PC-3 (cell line): ENCODE results near the gene TTF2. TPM values are rescaled to one million over a fixed set of nuclear protein-coding genes. Genes with fewer than 3 reads are reported as not detected.

Experiments
- ATAC-seq: fragments of 200-7000 bp; cut with Tn5 transposase; 2 replicates; pipeline ENCODE4 v1.9.1; 2020; ENCODE audit warnings: mild to moderate bottlenecking, moderate library complexity
- BruUV-seq: library from RNA; stranded (reverse); fragments of 400-500 nt; replicated peaks from 2 replicates; lab custom pipeline; 2021; lab: Mats Ljungman, UMichigan
- CTCF ChIA-PET: fragments of 300-600 bp; sonication (Branson Sonifier 250); formaldehyde crosslinking; loops from one replicate; lab custom pipeline; 2022; ENCODE audit warnings: antibody characterized with exemption; lab: Charles Lee
- POLR2A ChIA-PET: fragments of 300-600 bp; sonication (Branson Sonifier 250); formaldehyde crosslinking; loops from one replicate; lab custom pipeline; 2022; ENCODE audit warnings: antibody characterized with exemption; ENCODE audit not compliant: unreplicated experiment; lab: Charles Lee
- DNase-seq: peaks from one replicate; pipeline ENCODE4 v3.0.0-alpha.2; 2015
- H2AFZ ChIP-seq: fragments of 300-600 bp; sonication (generic); 2 replicates; pipeline ENCODE4 v1.6.0; 2016; ENCODE audit warnings: antibody characterized with exemption, low read length
- H3F3A ChIP-seq: fragments of 300-600 bp; sonication (generic); one replicate; pipeline ENCODE4 v1.6.0; 2017; ENCODE audit warnings: antibody characterized with exemption, low read length, control low read depth, mild to moderate bottlenecking; ENCODE audit not compliant: unreplicated experiment
- H3K27ac ChIP-seq: fragments of 300-600 bp; sonication (generic); 2 replicates; pipeline ENCODE4 v1.5.1; 2016; ENCODE audit warnings: mild to moderate bottlenecking, low read length
- H3K27me3 ChIP-seq: fragments of 300-600 bp; sonication (generic); 2 replicates; pipeline ENCODE4 v1.6.1; 2016; ENCODE audit warnings: low read length, mixed read lengths
- H3K36me3 ChIP-seq: fragments of 300-600 bp; sonication (generic); 2 replicates; pipeline ENCODE4 v1.6.1; 2016; ENCODE audit warnings: low read depth, mixed run types, low read length, mixed read lengths
- H3K4me1 ChIP-seq: fragments of 300-600 bp; sonication (generic); 2 replicates; pipeline ENCODE4 v1.5.1; 2016; ENCODE audit warnings: low read length; ENCODE audit not compliant: insufficient read depth
- H3K4me2 ChIP-seq: fragments of 300-600 bp; sonication (generic); 2 replicates; pipeline ENCODE4 v1.6.0; 2016; ENCODE audit warnings: low read length
- H3K4me3 ChIP-seq: fragments of 300-600 bp; sonication (generic); 2 replicates; pipeline ENCODE4 v1.5.1; 2016; ENCODE audit warnings: mild to moderate bottlenecking, low read length, mixed read lengths
- H3K79me2 ChIP-seq: fragments of 300-600 bp; sonication (generic); 2 replicates; pipeline ENCODE4 v1.6.1; 2017; ENCODE audit warnings: low read length, mixed read lengths
- H3K9ac ChIP-seq: fragments of 300-600 bp; sonication (generic); 2 replicates; pipeline ENCODE4 v1.6.0; 2016; ENCODE audit warnings: mild to moderate bottlenecking, low read length
- H3K9me2 ChIP-seq: fragments of 300-600 bp; sonication (generic); replicated peaks from 2 replicates; pipeline ENCODE4 v1.6.1; 2016; ENCODE audit warnings: mixed run types, low read length, mixed read lengths
- H3K9me3 ChIP-seq: fragments of 300-600 bp; sonication (generic); 2 replicates; pipeline ENCODE4 v1.6.1; 2016; ENCODE audit warnings: low read length, mixed read lengths
- H4K20me1 ChIP-seq: fragments of 300-600 bp; sonication (generic); 2 replicates; pipeline ENCODE4 v1.6.1; 2016; ENCODE audit warnings: low read length, mixed read lengths
- CTCF ChIP-seq: fragments of 300-600 bp; sonication (generic); conservative IDR thresholded peaks from 2 replicates; pipeline ENCODE4 v1.5.1; 2017; ENCODE audit warnings: antibody characterized with exemption, low read depth, mild to moderate bottlenecking, low read length
- EZH2 ChIP-seq: fragments of 300-600 bp; sonication (generic); IDR thresholded peaks from one replicate; pipeline ENCODE4 v1.6.1; 2017; ENCODE audit warnings: antibody characterized with exemption, mild to moderate bottlenecking, low read length; ENCODE audit not compliant: unreplicated experiment
- EZH2phosphoT487 ChIP-seq: fragments of 300-600 bp; sonication (generic); IDR thresholded peaks from 2 replicates; pipeline ENCODE4 v1.6.1; 2018; ENCODE audit warnings: mild to moderate bottlenecking, antibody characterized with exemption, low read length, borderline replicate concordance
- intact Hi-C: fragments of 100-400 bp; cut with micrococcal nuclease; formaldehyde crosslinking; loops from 2 replicates; pipeline ENCODE4 v1.9.0; 2023
- total RNA-seq: library from RNA; depleted of rRNA; stranded (reverse); fragments of >200 nt; gene quantifications from 2 replicates; pipeline ENCODE4 v1.2.3, GENCODE V29; 2014

TTF2 gene
- total RNA-seq, 1 experiment from 2014 or later = 25.1 TPM

GRCh38 chr1:117113199-117113598 is 53.1 kb downstream of the TTF2 start:
- Histone ChIP-seq H3K4me3 (no peak overlapping the region), H3F3A (no peaks in the 10 kb centered on the region), H3K9ac (no peak overlapping the region), H4K20me1 (0 out of 2 replicates have a peak, but pooled peaks cover 4% of the 10 kb centered on the region), H3K9me2 (no peaks in the 10 kb centered on the region), H3K4me2 (no peak overlapping the region), H3K27me3 (no peaks in the 10 kb centered on the region), H2AFZ (no peak overlapping the region), H3K9me3 (no peaks in the 10 kb centered on the region), H3K79me2 (no peaks in the 10 kb centered on the region), H3K27ac (no peak overlapping the region), H3K36me3 (peaks cover 4% of the 10 kb centered on the region; the same call in 1 of the 2 replicates), H3K4me1 (peaks cover 21% of the 10 kb centered on the region)
- no peak for DNase-seq
- POLR2A ChIA-PET = no interaction called here
- intact Hi-C loops = no loop called here
- CTCF ChIA-PET = no interaction called here
- no TSS peak for BruUV-seq
- TF ChIP-seq EZH2 = no peak
- TF ChIP-seq EZH2phosphoT487 = no peak
- no peak for TF ChIP-seq CTCF
- no peak for ATAC-seq

- CTCF ChIA-PET = no interaction called here
- no peak for DNase-seq
Measured at GRCh38 chr1:117114877-117115276, 54.8 kb downstream of the TTF2 start.

More at GRCh38 chr1:117114877-117115276, 54.8 kb downstream of the TTF2 start:
- H3K4me2 ChIP-seq = no peak overlapping the region
- 0 out of 2 replicates have a peak, but pooled peaks cover 4% of the 10 kb centered on the region for H4K20me1 ChIP-seq
- no peaks in the 10 kb centered on the region for H3F3A ChIP-seq
- H3K36me3 ChIP-seq = no peaks in the 10 kb centered on the region; the same call in 1 of the 2 replicates
- H3K9ac ChIP-seq = no peak overlapping the region
- intact Hi-C loops = no loop called here
- no peaks in the 10 kb centered on the region for H3K79me2 ChIP-seq
- no peak overlapping the region for H2AFZ ChIP-seq
- POLR2A ChIA-PET = interaction anchor here (0.6 kb wide), 1 partner anchor 170 kb away, joined by 6 read pairs; no protein-coding TSS in a partner anchor
- TF ChIP-seq CTCF = no peak
- TF ChIP-seq EZH2 = no peak
- TF ChIP-seq EZH2phosphoT487 = no peak
- no peaks in the 10 kb centered on the region for H3K27me3 ChIP-seq
- H3K4me3 ChIP-seq = no peak overlapping the region
- BruUV-seq = no TSS peak
- peaks cover 16% of the 10 kb centered on the region for H3K4me1 ChIP-seq
- H3K9me3 ChIP-seq = no peaks in the 10 kb centered on the region
- no peak for ATAC-seq
- H3K9me2 ChIP-seq = no peaks in the 10 kb centered on the region
- no peak overlapping the region for H3K27ac ChIP-seq
